Kidney tubule cell (primary cell): ENCODE results near the gene BACH1.
"Not testable (repeated sequence)": the region's sequence is repeated elsewhere in the genome, so short reads cannot be mapped to it uniquely, and the experiment has no call there.

Experiments
- DNase-seq: peaks from one replicate; pipeline ENCODE4 v3.0.0-alpha.2; 2018; ENCODE audit warnings: low spot score

The BACH1 gene

GRCh38 chr21:29298348-29299045, at the start of gene BACH1:
TSS of gene BACH1 (plus strand) at chr21:29298922. CDS start at chr21:29321281, 22,359 bp downstream.
- DNase-seq: peak; percentile 91

DNA sequence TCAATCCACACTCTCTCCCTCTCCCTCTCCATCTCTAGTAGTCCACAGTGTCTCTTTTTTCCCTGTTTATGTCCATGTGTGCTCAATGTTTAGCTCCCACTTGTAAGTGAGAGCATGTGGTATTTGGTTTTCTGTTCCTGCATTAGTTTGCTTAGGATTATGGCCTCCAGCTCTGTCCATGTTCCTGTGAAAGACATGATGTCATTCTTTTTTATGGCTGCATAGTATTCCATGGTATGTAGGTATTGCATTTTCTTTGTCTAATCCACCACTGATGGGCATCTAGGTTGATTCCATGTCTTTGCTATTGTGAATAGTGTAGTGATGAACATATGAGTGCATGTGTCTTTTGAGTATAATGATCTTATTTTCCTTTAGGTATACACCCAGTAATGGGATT, 49.4 kb upstream of the BACH1 start:
- DNase-seq: not testable (repeated sequence)

- DNase-seq: no peak
Measured at GRCh38 chr21:29250636-29251035, 48.1 kb upstream of the BACH1 start.

- DNase-seq: not testable (repeated sequence)
Measured at GRCh38 chr21:29253861-29254260, 44.9 kb upstream of the BACH1 start.

GRCh38 chr21:29254550-29254949, 44.2 kb upstream of the BACH1 start:
- no peak for DNase-seq

DNA sequence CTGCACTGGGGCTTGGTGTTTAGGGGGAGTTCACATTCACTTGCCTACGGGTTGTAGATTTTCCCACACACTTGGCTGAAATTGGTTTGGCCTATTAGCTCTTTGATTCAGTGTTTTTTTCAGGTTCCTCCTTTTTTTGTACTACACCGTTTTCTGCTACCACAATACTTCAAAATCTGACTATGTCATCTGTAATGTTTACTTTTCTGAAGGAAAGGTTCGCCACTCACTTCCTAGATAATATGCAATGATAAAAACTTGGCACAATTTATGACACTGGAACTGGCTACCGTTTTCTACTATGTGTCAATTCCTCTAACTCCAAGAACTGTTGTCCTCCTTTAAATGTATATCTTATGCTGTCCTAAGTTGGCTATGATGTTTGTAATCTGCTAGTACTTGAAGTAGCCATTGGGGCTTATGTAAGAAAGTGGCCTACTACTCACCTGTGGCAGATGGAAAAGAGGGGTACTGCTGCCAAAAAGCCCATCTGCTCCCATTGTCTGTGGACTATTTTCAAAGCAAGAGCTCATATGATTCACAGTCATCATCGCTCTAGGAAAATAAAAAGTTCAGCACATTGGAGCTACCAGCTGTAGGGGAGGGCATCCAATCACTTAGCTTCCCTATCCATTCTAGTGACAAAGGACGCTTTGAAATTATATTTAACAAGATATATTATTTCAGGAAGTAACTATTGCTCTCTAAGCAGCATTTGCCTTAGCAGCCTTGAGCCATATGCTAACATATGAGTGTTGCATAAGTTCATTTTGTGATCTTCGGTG, 42.4 kb upstream of the BACH1 start:
- DNase-seq: no peak

DNA sequence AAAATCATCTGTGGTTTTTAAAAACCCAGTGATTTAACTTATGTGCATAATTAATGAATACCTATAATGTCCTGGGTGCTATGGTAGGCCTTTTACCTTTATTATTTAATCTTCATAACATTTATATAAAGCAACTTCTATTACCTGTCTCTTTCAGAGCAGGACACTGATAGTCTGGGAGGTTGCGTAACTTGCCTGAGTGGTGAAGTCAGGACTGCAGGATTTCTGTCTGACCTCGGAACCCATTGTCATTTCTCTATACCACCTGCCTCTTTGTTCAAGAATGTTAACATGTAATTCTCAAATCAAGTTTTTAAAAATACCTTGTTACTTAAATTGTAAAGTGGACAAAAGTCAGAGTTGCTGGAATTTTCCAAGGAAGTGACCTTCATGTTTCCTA, 41.0 kb upstream of the BACH1 start:
- no peak for DNase-seq

GRCh38 chr21:29258626-29259338, 39.9 kb upstream of the BACH1 start:
- peak; percentile 67 for DNase-seq

- DNase-seq: no peak
Measured at GRCh38 chr21:29260461-29260860, 38.3 kb upstream of the BACH1 start.

GRCh38 chr21:29261555-29262540, 36.9 kb upstream of the BACH1 start:
- no peak for DNase-seq

DNA sequence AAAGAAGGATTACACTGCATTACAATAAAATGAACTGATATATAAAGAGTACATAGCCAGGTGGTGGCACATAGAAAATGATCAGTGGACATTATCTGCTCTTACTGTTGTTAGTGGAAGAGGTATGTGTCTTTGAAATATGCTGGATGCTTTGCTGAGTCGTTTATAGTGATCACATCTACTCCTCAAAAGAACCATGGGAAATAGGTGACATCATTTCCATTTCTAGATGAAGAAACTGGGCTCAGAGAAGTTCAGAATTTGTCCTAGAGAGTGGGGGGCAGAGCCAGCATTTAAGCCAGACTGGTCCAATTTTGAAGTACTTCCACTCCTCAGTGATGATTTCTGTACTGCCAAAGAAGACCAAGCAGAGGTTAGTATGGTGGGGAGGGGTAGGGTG, 34.0 kb upstream of the BACH1 start:
- DNase-seq: peak; percentile 13

DNA sequence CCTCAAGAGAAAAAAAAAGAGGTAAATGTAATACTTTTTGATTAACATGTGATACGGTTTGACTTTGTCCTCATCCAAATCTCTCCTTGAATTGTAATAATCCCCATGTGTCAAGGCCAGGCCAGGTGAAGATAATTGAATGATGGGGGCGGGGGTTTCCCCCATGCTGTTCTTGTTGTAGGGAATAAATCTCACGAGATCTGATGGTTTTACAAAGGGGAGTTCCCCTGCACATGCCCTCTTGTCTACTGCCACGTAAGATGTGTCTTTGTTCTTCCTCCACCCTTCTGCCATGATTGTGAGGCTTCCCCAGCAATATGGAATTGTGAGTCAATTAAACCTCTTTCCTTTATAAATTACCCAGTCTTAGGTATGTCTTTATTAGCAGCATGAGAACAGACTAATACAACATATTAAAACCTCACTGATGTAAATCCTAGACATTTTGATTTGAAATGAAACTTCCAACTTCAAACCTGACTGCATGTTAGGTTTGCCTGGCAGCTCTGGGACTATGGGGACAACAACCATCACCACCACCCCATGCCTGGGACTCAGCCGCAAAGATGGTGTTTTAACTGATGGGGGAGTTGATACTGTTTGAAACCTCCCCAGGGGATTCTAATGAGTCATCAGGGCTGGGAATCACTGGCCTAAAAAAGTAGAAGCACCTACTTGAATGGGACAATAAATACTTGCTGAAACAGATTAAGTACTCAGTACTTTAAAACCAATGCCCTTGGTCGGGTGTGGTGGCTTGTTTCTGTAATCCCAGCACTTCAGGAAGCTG, 32.8 kb upstream of the BACH1 start:
- DNase-seq: no peak

DNA sequence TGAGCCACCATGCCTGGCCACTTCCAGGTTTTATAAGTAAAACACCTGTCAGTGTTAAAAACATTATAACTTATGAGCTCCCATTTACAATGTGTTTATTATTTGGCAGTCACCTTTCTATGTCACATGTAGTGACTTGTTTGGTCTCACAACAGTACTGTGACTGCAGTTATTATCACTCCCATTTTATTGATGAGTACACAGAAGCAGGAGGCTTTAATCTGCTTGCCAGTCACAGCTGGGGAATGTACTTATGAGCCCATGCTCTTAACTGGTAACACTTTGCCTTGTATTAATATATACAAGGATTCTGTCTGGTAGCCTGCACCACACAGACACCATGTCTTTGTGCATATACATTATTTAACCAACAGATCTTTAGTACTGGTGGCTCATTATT, 31.1 kb upstream of the BACH1 start:
- no peak for DNase-seq

DNA sequence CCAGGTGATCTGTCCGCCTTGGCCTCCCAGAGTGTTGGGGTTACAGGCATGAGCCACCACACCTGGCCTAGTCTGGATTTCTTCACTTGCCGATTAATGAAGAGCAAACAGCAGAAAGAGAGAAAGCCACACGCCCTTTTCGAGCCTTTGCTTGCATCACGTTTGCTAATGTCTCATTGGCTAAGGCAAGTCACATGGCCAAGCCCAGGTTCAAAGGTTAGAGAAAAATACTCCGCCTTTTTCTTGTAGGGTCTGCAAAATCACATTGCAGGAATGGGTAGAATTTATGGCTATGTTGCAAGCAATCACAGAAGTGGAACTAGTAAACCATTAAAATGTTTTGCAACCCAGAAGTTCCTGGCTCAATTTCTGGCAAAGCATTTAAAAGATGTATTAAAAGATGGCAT, 26.8 kb upstream of the BACH1 start:
- DNase-seq: no peak

- no peak for DNase-seq
Measured at GRCh38 chr21:29277442-29277841, 21.3 kb upstream of the BACH1 start.

- DNase-seq: no peak
Measured at GRCh38 chr21:29279558-29279957, 19.2 kb upstream of the BACH1 start.

GRCh38 chr21:29281801-29282200, 16.9 kb upstream of the BACH1 start:
- DNase-seq: not testable (repeated sequence)

- peak; percentile 50 for DNase-seq
Measured at GRCh38 chr21:29287383-29287782, 11.3 kb upstream of the BACH1 start.

GRCh38 chr21:29288239-29288638, 10.5 kb upstream of the BACH1 start:
- DNase-seq: no peak

- DNase-seq: no peak
Measured at GRCh38 chr21:29289317-29289716, 9.4 kb upstream of the BACH1 start.

DNA sequence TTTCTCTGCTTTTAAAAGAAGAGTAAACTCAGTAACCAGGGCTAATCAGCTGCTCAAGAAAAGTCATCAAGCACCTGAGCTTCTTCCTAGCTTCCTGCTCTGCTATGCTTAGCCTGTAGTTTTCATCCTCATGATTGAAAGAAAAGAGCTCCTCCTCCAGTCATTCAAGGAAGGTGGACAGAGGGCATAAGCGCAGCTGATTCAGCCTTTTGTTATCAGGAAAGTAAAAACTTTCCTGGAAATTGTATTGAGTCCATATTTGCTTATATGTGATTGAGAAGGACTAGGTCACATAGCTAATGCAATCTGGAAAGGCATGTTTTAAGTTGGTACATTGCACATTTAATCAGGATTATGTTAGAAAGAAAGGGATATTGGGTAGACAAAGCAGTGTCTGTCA, 8.5 kb upstream of the BACH1 start:
- no peak for DNase-seq
